Epithelial cell of esophagus (primary cell): Measurements from ENCODE around the gene RHOXF2.
"Not testable (repeated sequence)": the region's sequence is repeated elsewhere in the genome, so short reads cannot be mapped to it uniquely, and the experiment has no call there.

ENCODE experiments used
- DNase-seq: peaks from one replicate; pipeline ENCODE4 v3.0.0; 2010; ENCODE audit warnings: low read depth
- H3K4me3 ChIP-seq: 2 replicates; pipeline ENCODE4 v1.5.1; 2011; ENCODE audit warnings: mild to moderate bottlenecking, low read length, control low read depth
- CTCF ChIP-seq: IDR thresholded peaks from 2 replicates; pipeline ENCODE4 v1.5.1; 2011; ENCODE audit warnings: low read depth, mild to moderate bottlenecking, low read length, control low read depth, inconsistent platforms; ENCODE audit not compliant: insufficient read depth; ENCODE audit errors: missing control alignments

RHOXF2 gene, protein sequence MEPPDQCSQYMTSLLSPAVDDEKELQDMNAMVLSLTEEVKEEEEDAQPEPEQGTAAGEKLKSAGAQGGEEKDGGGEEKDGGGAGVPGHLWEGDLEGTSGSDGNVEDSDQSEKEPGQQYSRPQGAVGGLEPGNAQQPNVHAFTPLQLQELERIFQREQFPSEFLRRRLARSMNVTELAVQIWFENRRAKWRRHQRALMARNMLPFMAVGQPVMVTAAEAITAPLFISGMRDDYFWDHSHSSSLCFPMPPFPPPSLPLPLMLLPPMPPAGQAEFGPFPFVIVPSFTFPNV

DNA sequence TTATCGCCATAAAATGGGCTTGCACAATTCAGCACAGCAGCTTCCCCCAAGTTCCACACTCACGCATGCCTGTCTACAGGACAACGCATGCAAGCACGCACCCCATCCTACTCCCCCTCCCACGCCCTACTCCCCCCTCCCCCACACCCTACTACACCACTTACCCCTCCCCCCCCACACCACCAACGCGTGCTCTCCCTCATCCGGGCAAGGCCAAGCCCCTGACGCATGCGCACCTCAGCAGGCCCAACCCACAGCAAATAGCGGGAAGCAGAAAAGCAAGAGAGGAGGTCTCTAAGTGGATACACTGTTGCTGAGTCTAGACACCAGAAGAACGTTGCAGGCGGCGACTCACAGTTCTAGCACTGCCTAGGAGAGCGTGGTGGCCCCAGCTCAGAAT lies at the start of gene RHOXF2:
RHOXF2 (plus strand) TSS at position 301 of the 400 bp plus-strand sequence. CDS start 138 bp downstream, outside the sequence.
- DNase-seq, H3K4me3 ChIP-seq: not testable (repeated sequence)

GRCh38 chrX:120109378-120109777 lies 49.0 kb upstream of the RHOXF2 start:
- H3K4me3 ChIP-seq: no peak overlapping the region
- no peak for DNase-seq
- no peak for TF ChIP-seq CTCF

GRCh38 chrX:120111611-120112010 lies 46.8 kb upstream of the RHOXF2 start:
- H3K4me3 ChIP-seq: no peak overlapping the region
- no peak for TF ChIP-seq CTCF
- DNase-seq: no peak

DNA sequence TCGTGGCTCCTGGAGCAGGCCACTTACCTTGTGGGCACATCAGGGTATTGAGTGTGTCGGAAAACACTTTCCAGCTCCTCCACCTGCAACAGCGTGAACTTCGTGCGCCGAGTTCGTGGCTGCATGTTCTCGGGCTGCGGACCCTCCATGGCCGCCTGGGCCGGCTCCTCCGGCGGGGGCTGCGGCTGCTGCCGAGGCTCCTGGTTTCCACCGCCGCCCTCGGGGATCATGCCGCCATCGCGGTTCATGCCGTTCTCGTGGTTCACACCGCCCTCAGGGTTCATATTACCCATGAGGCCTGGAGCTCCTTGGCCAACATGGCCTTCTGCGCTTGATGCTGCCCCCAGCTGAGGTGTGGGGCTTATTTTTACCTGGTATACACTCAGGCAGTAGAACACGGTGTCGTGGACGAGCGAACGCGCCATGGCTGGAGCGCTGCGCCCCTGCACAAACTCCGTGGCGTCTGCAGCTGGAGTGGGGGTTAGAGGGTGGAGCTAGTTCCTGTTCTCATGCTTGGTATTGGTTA lies 42.9 kb upstream of the RHOXF2 start, which contains the start of gene RHOXF1:
RHOXF1 (minus strand) TSS at position 476 of the 526 bp plus-strand sequence; CDS start at position 425, 51 bp downstream.
- no peak for TF ChIP-seq CTCF
- no peak within 1 kb of the TSS for H3K4me3 ChIP-seq
- DNase-seq: no peak

DNA sequence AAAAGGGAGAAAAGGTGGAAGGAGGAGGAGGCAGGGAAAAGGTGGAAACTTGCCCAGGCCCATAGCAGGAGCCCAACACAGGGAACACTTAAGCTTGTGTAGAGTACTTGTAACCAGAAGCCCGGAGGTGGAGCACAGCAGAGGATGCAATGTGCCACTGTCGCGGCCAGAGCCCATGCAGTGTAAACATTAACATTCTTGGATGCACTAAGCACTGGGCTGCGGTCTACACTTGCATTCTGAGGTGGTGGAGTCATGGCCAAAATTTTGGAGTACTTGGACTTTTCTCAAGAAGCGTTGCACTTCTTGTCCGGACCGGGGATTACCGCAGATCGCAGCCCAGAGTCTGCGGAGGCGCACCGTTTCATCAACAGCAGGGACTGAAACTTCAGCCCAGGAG lies 38.2 kb upstream of the RHOXF2 start:
- TF ChIP-seq CTCF: no peak
- DNase-seq: no peak
- no peak overlapping the region for H3K4me3 ChIP-seq

- H3K4me3 ChIP-seq: no peak overlapping the region
- DNase-seq: no peak
- no peak for TF ChIP-seq CTCF
Observed at GRCh38 chrX:120125444-120125843, 33.0 kb upstream of the RHOXF2 start.

GRCh38 chrX:120128306-120128846 lies 30.0 kb upstream of the RHOXF2 start:
- not testable (repeated sequence) for H3K4me3 ChIP-seq, DNase-seq

DNA sequence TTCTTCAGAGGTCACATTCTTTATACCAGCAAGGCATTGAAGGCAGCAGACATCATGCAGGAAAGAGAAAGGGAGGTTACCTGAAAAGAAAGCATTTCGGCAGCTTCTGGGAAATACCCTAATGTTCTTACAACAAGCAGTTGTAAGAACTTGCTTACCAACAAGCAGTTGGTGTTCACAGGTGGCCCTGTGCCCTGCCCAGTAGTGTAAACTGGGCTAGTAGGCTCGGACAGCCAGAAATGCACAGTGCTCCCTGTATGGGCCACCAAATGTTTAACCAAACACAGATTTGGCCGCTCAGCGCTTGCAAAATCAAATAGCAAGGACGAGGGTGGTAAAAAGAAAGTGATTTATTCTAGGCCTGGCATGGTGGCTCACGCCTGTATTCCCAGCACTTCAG lies 22.3 kb upstream of the RHOXF2 start:
- no peak overlapping the region for H3K4me3 ChIP-seq
- DNase-seq: no peak
- TF ChIP-seq CTCF: no peak
